AG09319 (cell line): ENCODE data around the gene SHB.

Experiments used
- DNase-seq: peaks from one replicate; pipeline ENCODE4 v3.0.0-alpha.2; 2010; ENCODE audit warnings: low read depth; ENCODE audit errors: extremely low read depth
- TF ChIP-seq, protein P1 (sequence below): IDR thresholded peaks from 2 replicates; pipeline ENCODE4 v1.5.1; 2011; ENCODE audit warnings: low read depth, mild to moderate bottlenecking, inconsistent platforms, low read length, moderate library complexity

SHB gene

DNA sequence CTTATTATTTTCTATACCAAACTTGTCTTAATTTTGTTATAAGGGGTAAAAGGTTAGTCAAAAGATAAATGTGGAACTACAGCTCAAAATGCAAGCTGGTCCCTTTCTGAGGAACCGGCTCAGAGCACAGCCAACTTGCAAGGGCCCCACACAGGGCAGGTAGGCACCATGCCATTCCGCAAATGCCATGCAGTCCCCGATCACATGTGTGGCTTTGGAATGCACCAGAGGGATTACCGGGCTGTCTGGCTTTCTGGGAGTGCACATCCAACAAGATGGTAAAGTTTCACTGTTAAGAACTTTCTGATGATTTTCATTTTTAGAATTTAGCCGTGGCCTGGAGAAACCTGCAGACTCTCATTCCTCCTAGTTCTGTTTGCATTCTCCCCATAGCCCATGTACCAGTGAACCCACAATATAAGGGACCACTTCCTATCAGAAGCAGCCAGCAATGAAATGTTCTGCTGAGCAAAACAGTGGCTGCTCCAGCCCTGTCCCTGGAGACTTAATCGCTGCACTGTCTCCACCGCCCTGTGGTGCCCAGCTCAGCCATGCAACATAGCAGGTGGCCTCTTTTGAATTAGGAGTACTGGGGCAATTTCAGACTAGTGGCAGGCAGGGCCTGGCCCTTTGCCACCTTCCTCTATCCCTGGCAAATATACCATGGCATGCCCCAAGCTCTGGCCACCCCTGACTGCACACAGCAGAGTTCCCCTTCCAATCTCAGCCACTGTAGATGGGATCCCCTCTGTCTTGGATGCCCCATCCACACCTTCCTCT lies 11.4 kb downstream of the SHB start:
- TF ChIP-seq, protein P1, sequence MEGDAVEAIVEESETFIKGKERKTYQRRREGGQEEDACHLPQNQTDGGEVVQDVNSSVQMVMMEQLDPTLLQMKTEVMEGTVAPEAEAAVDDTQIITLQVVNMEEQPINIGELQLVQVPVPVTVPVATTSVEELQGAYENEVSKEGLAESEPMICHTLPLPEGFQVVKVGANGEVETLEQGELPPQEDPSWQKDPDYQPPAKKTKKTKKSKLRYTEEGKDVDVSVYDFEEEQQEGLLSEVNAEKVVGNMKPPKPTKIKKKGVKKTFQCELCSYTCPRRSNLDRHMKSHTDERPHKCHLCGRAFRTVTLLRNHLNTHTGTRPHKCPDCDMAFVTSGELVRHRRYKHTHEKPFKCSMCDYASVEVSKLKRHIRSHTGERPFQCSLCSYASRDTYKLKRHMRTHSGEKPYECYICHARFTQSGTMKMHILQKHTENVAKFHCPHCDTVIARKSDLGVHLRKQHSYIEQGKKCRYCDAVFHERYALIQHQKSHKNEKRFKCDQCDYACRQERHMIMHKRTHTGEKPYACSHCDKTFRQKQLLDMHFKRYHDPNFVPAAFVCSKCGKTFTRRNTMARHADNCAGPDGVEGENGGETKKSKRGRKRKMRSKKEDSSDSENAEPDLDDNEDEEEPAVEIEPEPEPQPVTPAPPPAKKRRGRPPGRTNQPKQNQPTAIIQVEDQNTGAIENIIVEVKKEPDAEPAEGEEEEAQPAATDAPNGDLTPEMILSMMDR = no peak
- no peak for DNase-seq

DNA sequence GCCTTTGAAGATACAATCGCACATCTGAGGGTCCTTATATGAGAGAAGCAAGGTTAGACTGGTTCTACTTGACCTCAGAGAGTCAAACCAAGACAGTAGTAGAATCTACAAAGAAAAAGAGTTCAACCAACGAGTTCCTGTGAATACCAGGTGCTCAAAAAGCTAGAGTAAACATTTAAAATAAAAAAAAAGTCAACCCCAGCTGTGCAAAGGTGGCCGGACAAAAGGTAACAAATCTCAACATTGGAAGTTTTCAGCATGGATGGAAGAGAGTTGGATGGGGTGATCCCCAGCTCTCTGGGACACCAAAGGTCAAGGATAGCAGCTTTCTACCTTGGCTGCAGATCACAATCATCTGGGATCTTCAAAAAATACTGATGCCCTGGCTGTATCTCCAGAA lies 14.4 kb downstream of the SHB start:
- no peak for DNase-seq
- TF ChIP-seq, protein P1 = no peak

DNA sequence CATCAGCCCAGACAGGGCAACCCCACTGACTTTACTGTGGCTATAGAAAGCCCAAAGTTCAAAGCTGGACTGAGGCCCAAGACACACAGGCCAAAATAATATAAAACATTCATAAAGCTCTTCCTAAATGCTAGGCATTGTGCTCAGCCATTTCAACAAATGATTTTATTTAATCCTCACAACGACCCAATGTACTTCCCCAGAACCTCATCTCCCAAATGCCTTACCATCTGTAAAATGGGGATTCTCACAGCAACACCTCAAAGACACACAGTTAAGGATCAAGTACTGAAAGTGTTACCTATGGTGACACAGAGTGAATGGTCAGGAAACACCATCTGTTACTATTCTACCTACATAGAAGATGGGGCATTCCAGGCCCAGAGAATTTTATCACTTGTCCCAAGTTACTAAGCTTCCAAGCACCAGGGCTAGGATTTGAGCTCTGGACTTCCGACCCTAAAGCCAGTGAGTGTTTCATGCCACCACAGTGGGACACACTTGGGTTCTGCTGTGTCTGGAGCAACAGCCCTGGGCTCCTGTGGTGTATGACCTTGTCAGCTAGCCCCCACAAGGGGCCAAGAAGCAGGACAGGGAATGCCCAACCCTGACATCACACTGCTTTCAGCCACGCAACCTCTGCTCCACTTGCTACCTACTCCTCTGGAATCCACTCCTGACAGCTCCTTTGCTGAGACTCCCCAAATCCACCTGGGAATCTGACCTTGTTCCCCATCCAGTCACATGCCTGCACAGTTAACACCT lies 15.1 kb downstream of the SHB start:
- TF ChIP-seq, protein P1 = no peak
- no peak for DNase-seq

DNA sequence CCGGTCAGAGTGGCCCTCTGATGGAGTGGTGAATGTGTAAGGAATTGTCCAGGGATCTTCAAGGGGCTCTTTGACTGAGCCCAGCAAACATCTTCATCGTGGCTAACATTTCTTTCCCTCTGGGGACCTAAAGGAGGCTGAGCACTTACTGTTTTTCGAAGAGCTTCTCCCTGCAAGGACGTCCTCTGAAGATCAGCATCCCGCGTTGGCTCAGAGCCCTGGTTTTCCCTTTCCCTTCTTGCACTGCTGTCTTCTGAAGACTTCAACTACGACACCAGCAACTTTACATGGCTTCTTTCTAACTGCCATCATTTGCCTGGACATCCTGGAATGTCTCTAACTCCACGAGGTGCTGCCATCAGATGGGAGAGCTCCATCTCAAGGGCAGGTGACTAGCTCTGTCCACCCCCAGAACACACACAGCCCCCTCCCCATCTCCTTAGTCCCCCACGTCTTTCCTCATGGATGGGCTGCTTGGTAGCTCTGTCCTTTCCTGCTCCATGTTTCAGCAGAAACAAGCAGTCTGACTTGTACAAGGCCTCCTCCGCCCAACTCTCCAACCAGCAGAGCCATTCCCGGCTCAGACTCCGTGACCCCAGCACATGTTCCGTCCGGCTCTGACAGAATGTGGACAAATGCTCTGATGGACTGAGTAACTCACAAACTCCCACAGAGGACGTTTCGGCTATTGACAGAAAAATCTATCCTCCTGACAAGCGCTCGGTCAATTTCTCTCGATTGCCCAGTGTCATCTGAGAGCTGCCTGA lies 17.1 kb downstream of the SHB start:
- TF ChIP-seq, protein P1 = no peak
- DNase-seq = no peak

DNA sequence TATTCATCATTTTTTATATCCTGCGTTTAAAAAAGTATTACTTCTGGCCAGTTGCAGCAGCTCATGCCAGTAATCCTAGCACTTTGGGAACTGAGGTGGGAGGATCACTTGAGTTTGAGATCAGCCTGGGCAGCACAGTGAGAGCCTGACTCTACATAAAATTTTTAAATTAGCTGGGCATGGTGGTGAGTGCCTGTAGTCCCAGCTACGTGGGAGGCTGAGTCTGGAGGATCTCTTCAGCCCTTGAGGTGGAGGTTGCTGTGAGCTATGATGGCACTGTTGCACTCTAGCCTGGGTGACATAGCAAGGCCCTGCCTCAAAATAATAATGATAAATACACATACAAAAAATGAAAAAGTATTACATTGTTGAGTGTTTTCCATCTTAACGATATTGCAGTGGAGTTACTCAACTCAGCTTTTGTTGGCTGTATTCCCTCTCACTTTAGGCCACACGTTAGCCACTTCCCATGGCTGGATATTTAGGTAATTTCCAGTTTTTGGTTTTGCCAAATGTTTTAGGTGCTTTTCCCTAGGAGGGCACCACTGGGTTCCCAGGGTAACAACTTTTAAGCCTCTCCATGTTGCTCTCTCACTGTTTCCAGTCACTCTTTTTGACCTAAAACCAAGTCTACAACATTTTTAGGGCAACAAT lies 20.6 kb downstream of the SHB start:
- TF ChIP-seq, protein P1 = no peak
- no peak for DNase-seq

DNA sequence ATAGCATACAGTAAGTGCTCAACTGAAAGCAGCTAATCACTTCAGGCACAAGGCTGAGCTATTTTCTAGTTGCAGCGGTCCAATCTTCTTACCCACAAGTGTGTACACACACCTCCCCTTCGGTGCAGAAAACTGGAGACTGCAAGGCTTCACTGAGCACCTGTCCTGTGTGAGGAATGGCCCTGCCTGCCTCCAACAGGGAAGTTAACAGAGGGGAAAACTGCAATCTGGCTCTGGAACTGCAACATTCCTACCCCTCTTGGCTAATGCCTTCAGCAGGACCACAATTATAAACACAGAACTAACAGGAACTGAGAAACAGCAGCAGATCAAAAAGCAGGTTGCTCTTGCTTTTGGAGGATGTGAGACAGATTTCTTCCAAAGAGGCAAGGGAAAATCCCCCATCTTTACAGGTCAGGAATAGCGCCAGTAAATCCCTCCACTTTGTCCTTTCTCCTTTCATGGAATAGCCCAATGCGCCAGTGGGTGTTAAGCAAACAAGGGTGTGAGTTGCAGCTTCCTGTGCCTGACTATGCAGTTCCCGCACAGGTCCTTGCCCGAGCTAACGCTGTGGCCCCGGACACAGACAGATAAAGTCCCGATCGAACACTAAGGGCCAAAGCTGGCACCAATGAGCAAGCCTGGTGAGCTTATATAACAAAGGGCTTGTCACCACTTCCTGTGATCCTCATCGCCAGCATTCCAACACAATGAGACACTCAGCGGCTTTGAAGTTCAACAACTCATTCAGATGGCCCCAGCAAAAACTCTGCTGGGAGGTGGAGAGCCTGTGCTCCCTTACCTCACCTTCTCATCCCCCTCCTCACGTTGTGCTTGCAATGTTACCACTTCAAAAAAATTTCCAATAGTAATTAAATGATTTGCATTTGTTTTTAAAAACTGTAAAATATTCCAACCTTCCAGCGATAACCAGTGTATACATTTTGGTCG lies 21.5 kb downstream of the SHB start:
- peak; percentile 76 for DNase-seq

More for the DNA sequence above, 21.5 kb downstream of the SHB start:
- TF ChIP-seq, protein P1 = no peak
